ENCODE results near the gene TMEM132C. TPM values are rescaled to one million over a fixed set of nuclear protein-coding genes. Genes with fewer than 3 reads are reported as not detected.

TMEM132C gene
- total and polyA plus RNA-seq, 2 of the 4 experiments (the other 2 are of a cell fraction): not detected

GRCh38 chr12:128687851-128688250 is 420.9 kb downstream of the TMEM132C start:
- ChIA-PET POLR2A (ENCODE audit: unreplicated experiment) (no interaction called here), CTCF (no interaction called here)
- Histone ChIP-seq H3K18ac (ENCODE audit: low read depth, low read length) (no peak overlapping the region), H4K20me1 (ENCODE audit: insufficient read depth, low read length) (no peaks in the 10 kb centered on the region), H3K9me3 (ENCODE audit: control insufficient read depth, insufficient read depth, low read length) (peaks cover 33% of the 10 kb centered on the region), H3K4me2 (ENCODE audit: low read depth, low read length) (no peak overlapping the region), H2BK5ac (ENCODE audit: low read depth, low read length, poor library complexity, severe bottlenecking) (no peak overlapping the region), H2AK9ac (replicated peaks; ENCODE audit: low read depth, low read length, poor library complexity) (no peak overlapping the region), H3K4me3 (ENCODE audit: insufficient read depth, low read depth, low read length) (no peak overlapping the region), H4K5ac (ENCODE audit: low read depth, low read length) (no peak overlapping the region), H2BK15ac (ENCODE audit: low read depth, low read length) (no peak overlapping the region), H3K9me1 (ENCODE audit: insufficient read depth, low read length) (no peaks in the 10 kb centered on the region), H3K4ac (ENCODE audit: low read depth, low read length) (no peak overlapping the region), H3K56ac (ENCODE audit: extremely low read depth, insufficient read depth, low read length) (no peak overlapping the region), H3K4me1 (ENCODE audit: control insufficient read depth, insufficient read depth, low read length) (no peaks in the 10 kb centered on the region), H3K79me1 (ENCODE audit: low read depth in 1 of 2, low read length in 2 of 2) (no peaks in the 10 kb centered on the region), H3K23ac (ENCODE audit: low read depth, low read length) (no peak overlapping the region), H4K91ac (ENCODE audit: insufficient read depth, low read depth, low read length) (no peak overlapping the region), H3K14ac (replicated peaks; ENCODE audit: low read depth, low read length) (no peak overlapping the region), H2BK120ac (ENCODE audit: low read depth, low read length) (no peak overlapping the region), H3K27ac (ENCODE audit: insufficient read depth, low read length) (no peak overlapping the region), H2BK20ac (ENCODE audit: low read depth, low read length) (no peak overlapping the region), H4K8ac (ENCODE audit: low read depth in 2 of 2, low read length in 2 of 2) (no peak overlapping the region), H3K27me3 (ENCODE audit: control insufficient read depth, insufficient read depth, low read length) (no peaks in the 10 kb centered on the region), H3K36me3 (ENCODE audit: control insufficient read depth, insufficient read depth, low read length) (no peaks in the 10 kb centered on the region), H3K9ac (ENCODE audit: low read depth, low read length) (no peak overlapping the region), H2AFZ (replicated peaks; ENCODE audit: low read length, poor library complexity) (peak overlapping the region; percentile 43), H2AK5ac (ENCODE audit: low read depth, low read length) (no peak overlapping the region)
- TF ChIP-seq RCOR1 (IDR thresholded peaks at IDR 0.05; ENCODE audit: insufficient replicate concordance, low read length): no peak
- TF ChIP-seq, protein P1, sequence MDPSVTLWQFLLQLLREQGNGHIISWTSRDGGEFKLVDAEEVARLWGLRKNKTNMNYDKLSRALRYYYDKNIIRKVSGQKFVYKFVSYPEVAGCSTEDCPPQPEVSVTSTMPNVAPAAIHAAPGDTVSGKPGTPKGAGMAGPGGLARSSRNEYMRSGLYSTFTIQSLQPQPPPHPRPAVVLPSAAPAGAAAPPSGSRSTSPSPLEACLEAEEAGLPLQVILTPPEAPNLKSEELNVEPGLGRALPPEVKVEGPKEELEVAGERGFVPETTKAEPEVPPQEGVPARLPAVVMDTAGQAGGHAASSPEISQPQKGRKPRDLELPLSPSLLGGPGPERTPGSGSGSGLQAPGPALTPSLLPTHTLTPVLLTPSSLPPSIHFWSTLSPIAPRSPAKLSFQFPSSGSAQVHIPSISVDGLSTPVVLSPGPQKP (IDR thresholded peaks at IDR 0.05; ENCODE audit: borderline replicate concordance, low read depth, low read length): no peak
- no peak for TF ChIP-seq CHD1 (IDR thresholded peaks at IDR 0.05; ENCODE audit: low read depth, low read length)
- BruUV-seq (replicated peaks): no TSS peak
- 20% methylated on average over 1 of the region's 7 CpGs; no CpG with 5 or more reads in 1 of the 2 experiments for WGBS, 2 experiments (ENCODE audit: extremely low coverage in 2 of 2, insufficient read length in 1 of 2)
- ATAC-seq (ENCODE audit: low read depth) (no peak), DNase-seq (no peak)
- dilution Hi-C loops (cut with HindIII; ENCODE audit: low sequenced_read_pairs, unreplicated experiment) (no loop called here), intact Hi-C loops (cut with micrococcal nuclease) (no loop called here), in situ Hi-C loops (cut with MboI; ENCODE audit: low sequenced_read_pairs) (no loop called here)

Data from IMR-90 (cell line).